Activated naive CD4-positive, alpha-beta T cell treated with anti-CD3 and anti-CD28 coated beads, Interleukin-2, amount 50 U/mL, for 24 hours (primary cell): ENCODE data around the gene HOXB3.

Source experiments
- H3K27ac Mint-ChIP-seq: one replicate; pipeline ENCODE4 v1.8.0; 2021; ENCODE audit warnings: mild to moderate bottlenecking, mixed read lengths
- H3K27me3 Mint-ChIP-seq: one replicate; pipeline ENCODE4 v1.8.0; 2021; ENCODE audit warnings: mixed read lengths
- H3K36me3 Mint-ChIP-seq: one replicate; pipeline ENCODE4 v1.8.0; 2021; ENCODE audit warnings: mixed read lengths
- H3K4me1 Mint-ChIP-seq: one replicate; pipeline ENCODE4 v1.8.0; 2021; ENCODE audit warnings: mixed read lengths
- H3K4me3 Mint-ChIP-seq: one replicate; pipeline ENCODE4 v1.8.0; 2021; ENCODE audit warnings: mild to moderate bottlenecking, mixed read lengths
- H3K9me3 Mint-ChIP-seq: one replicate; pipeline ENCODE4 v1.8.0; 2021; ENCODE audit warnings: mixed read lengths

HOXB3 gene

DNA sequence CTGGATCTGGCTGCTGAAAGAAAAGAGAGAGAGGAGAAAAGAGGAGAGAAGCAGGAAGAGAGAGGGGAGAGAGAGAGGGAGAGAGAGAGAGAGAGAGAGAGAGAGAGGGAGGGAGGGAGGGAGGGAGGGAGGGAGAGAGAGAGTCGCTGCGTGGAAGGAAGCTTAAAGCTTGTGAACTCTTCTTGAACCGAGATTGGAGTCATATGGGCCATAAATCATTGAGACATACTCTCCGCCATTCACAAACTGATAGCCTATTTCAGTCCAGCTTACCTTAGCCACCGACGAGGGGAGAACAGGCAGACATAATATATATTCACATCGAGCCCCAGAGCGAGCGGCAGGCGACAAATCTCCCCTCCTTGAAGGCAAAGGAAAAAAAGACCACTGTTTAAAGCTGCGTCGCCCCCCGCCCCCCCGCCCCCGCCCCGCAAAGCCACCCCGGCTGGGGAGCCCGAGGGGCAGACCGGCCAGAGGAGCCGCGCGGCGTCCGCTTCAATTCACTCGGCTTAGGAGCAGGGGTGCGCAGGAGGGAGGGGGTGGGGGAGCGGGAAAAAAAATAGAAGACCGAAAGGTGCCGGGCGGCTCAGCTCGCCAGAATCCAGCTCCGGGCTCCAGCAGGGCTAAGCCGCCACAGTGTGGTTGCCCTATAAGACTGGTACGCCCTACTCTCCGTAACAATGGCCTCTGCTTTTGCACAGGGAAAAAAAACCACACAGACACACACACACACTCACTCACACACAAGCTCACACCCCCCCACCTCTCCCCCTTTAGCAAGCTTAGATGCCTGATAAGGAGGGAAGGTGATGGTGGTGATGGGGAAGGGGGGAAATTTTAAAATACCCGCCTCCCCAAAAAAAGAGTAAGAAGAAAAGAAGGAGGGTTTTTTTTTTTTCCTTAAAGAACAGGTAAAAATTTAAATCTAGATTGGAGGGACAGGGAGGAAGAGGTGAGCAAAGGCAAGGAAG is 34.5 kb downstream of the HOXB3 start:
- Mint-ChIP-seq H3K4me3 (peak overlapping the region; percentile 89), H3K27ac (peak overlapping the region; percentile 66), H3K36me3 (no peaks in the 10 kb centered on the region), H3K9me3 (no peaks in the 10 kb centered on the region), H3K4me1 (peaks cover 16% of the 10 kb centered on the region), H3K27me3 (peaks cover 1% of the 10 kb centered on the region)

DNA sequence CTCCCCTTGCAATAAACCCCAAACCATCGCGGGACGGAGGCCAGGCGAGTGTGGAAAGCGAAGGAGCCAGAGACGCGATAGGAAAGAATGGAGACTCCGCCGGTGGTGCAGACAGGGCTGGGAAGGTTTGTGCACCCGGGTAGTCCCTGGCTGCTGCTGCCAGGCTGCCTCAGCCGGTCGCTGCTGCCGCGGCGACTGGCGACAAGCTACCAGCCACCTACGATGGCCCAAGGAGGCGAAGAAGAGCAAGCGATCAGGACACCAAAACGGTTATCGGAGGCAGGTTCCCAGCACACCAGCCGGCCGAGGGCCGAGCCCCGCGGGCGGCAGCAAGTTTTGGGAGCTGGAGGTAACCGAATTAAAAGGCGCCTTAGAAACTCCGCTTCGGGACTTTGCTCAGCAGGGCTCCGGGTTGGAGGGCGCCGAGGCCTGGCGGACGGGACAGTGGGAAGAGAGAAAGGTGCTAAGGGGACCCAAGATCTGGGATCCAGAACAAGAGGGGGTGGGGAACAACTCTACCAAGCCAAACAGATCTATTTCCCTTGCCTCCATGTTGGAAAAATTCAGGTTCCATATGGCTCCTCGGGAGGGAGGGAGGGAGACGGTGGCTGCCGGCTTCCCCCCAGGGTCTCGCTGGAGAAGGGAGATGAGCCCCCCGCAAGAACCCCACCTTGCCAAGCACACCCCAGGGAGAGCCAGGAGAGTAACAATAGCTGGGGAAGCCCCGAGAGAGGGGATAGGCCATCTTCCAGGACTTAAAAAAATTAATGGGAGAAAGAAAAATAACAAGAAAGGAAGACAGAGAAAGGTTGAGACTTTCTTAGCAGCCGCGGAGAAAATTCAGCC is 35.4 kb downstream of the HOXB3 start:
- H3K9me3 Mint-ChIP-seq: no peaks in the 10 kb centered on the region
- peaks cover 16% of the 10 kb centered on the region for H3K4me1 Mint-ChIP-seq
- H3K36me3 Mint-ChIP-seq: no peaks in the 10 kb centered on the region
- H3K4me3 Mint-ChIP-seq: peak overlapping the region; percentile 89
- peak overlapping the region; percentile 53 for H3K27ac Mint-ChIP-seq
- H3K27me3 Mint-ChIP-seq: peaks cover 1% of the 10 kb centered on the region

DNA sequence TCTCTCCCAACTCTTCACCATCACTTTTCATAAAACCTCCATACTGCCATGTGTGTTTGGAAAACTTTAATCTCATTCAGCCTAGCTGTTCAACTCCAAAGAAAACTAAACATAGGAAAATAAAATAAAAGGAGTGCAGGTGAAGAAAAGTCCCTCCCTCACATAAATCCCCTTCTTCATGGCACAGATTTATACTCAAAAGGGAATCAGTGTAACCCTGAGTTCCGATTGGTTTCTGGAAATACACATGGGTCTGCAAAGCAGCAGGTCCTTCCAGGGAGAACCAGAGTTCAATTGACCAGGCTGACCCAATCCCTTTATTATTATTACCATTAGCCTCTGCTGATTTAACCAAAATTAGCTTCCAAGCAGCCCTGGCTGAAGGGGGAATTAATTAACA is 36.2 kb downstream of the HOXB3 start:
- Mint-ChIP-seq H3K4me3 (no peak overlapping the region), H3K4me1 (peaks cover 19% of the 10 kb centered on the region), H3K36me3 (no peaks in the 10 kb centered on the region), H3K27me3 (peaks cover 1% of the 10 kb centered on the region), H3K9me3 (no peaks in the 10 kb centered on the region), H3K27ac (no peak overlapping the region)

DNA sequence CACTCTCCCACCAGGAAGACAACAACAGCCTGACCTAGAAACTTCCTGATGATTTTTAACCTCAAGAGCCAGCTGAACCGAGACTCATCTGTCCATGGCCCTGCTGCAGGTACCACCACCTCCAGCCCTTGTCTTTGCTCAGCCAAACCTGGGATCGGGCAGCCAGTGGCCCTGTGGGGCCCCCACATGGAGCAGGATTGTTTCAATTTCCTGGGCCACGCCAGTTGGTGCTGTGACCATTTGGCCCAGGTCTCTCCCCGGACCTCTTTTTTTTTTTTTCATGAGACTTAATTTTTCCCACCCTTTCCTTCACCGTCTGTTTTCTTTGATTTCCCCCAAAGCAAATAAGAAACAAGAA is 36.9 kb downstream of the HOXB3 start:
- Mint-ChIP-seq H3K9me3 (no peaks in the 10 kb centered on the region), H3K4me3 (no peak overlapping the region), H3K27ac (no peak overlapping the region), H3K27me3 (peaks cover 1% of the 10 kb centered on the region), H3K36me3 (no peaks in the 10 kb centered on the region), H3K4me1 (peaks cover 25% of the 10 kb centered on the region)

DNA sequence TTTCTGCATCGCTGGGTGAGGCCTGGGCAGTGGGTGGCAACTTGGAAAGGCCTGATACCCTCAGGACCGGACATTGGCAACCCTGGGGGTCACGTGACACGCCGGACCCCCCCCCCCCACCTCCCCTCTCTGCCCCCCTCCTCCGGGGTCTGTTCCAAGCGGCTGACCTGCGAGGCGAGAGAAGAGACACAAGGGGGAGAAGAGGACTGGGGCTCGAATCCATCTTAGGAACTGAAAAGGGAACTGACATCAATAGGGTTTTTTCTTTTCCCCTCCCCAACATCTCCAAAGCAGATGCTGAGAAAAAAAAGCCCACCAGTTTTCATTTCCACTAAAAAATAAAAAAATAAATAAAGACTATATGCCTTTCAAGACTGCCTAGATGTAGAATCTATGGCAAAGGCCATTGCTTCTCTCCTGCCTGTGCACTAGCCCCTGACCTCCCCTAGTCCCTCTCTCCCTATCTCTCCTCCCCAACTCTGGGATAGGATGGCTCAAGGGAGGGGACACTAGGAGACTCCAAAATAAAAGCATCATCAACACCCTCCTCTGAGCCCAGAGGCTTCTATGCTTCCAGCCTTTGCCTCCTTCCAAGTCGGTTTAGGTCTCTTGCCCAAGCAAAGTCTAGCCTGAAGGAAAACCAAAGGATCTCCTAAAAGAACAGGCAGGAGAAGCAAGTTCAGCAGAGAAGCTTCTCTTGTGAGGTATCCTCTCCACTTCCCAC is 37.4 kb downstream of the HOXB3 start:
- no peaks in the 10 kb centered on the region for H3K9me3 Mint-ChIP-seq
- H3K27me3 Mint-ChIP-seq: peaks cover 1% of the 10 kb centered on the region
- H3K36me3 Mint-ChIP-seq: no peaks in the 10 kb centered on the region
- peaks cover 31% of the 10 kb centered on the region for H3K4me1 Mint-ChIP-seq
- no peak overlapping the region for H3K27ac Mint-ChIP-seq
- no peak overlapping the region for H3K4me3 Mint-ChIP-seq

DNA sequence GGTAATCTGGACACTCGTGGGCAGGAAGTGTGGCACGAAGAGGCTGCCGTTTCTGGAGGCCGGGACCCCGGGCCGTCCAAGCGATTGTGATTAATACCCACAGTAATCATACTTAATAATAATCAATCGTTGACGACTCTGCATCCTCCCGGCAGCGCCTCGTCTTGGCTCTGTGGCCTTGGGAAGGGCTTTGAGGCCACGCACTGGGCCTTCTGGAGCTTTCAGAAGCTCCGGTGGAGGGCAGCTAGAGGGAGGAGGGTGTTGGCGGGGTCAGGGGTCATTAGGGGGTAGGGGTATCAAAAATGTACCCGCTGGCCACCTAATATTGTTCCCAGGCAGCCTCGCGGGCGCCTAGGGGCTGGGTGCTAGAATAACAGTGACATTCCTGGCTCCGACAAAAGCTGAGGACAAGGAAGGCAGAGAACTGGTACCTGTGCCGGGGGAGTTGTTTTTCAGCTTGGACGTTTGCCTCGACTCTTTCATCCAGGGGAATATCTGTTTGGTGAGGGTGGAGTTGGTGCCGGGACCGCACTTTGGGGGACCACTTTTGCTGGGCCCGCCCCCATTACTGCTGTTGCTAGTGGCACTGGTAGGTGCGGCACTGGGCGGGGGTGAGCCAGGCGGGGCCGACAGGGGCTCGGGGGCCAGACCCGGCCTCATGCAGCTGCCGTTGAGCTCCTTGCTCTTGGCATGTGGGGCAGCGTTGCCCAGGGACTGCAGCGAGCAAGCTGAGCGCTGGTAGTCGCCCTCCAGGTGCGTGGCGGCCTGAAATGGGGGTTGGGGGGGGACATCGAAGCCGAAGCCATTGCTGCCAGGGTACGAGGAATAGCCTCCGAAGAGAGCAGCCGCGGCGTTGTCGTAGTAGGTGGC is 38.2 kb downstream of the HOXB3 start:
- peaks cover 1% of the 10 kb centered on the region for H3K27me3 Mint-ChIP-seq

DNA sequence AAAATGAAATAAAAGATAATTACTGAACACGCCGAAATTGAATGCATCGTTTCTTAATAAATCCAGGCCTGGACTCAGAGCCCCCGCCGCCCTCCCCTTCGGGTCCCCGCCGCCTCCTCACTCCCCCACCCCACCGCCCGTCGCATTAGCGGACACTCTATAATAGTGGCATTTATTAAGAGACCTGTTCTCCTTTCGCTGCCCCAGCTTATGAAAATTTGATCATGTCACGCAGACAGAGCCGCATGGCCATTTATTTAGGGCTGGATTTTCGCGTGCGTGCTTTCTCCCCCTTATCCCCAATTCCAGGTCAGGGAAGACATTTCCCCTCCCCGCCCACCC is 38.9 kb downstream of the HOXB3 start:
- H3K27me3 Mint-ChIP-seq: peaks cover 1% of the 10 kb centered on the region
- H3K4me3 Mint-ChIP-seq: no peak overlapping the region
- H3K9me3 Mint-ChIP-seq: no peaks in the 10 kb centered on the region
- H3K36me3 Mint-ChIP-seq: no peaks in the 10 kb centered on the region
- peaks cover 38% of the 10 kb centered on the region for H3K4me1 Mint-ChIP-seq
- H3K27ac Mint-ChIP-seq: no peak overlapping the region

More for the DNA sequence above, 38.2 kb downstream of the HOXB3 start:
- Mint-ChIP-seq H3K36me3 (no peaks in the 10 kb centered on the region), H3K27ac (no peak overlapping the region), H3K9me3 (no peaks in the 10 kb centered on the region), H3K4me1 (peaks cover 36% of the 10 kb centered on the region), H3K4me3 (no peak overlapping the region)

DNA sequence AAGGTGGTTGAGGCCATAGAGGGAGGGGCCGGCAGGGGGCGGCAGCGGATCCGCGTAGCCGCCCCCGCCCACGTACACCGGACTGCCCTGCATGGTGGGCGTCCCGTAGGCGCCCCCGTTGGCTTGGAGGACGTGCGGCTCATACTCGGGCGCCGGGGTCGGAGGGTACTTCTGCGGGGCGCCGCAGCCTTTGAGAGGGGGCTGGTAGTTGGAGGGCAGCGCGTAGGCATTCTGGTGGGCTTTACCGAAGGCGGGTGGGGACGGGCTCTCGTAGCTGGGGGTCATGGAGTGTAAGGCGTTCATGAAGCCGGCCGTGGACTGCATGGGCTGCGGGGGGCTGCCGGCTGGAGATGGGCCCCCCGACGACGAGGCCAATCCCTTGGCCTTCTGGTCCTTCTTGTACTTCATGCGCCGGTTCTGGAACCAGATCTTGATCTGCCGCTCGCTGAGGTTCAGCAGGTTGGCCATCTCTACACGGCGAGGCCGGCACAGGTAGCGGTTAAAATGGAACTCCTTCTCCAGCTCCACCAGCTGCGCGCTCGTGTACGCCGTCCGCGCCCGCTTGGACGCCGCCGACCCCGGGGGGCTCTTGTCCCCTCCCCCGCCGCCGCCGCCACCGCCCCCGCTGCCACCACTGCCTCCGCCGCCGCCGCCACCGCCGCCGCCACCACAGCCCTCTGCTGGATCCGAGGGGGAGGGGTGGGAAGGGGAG is 39.4 kb downstream of the HOXB3 start:
- peaks cover 38% of the 10 kb centered on the region for H3K4me1 Mint-ChIP-seq
- no peak overlapping the region for H3K4me3 Mint-ChIP-seq
- no peaks in the 10 kb centered on the region for H3K9me3 Mint-ChIP-seq
- no peaks in the 10 kb centered on the region for H3K36me3 Mint-ChIP-seq
- H3K27ac Mint-ChIP-seq: no peak overlapping the region
- peaks cover 1% of the 10 kb centered on the region for H3K27me3 Mint-ChIP-seq

DNA sequence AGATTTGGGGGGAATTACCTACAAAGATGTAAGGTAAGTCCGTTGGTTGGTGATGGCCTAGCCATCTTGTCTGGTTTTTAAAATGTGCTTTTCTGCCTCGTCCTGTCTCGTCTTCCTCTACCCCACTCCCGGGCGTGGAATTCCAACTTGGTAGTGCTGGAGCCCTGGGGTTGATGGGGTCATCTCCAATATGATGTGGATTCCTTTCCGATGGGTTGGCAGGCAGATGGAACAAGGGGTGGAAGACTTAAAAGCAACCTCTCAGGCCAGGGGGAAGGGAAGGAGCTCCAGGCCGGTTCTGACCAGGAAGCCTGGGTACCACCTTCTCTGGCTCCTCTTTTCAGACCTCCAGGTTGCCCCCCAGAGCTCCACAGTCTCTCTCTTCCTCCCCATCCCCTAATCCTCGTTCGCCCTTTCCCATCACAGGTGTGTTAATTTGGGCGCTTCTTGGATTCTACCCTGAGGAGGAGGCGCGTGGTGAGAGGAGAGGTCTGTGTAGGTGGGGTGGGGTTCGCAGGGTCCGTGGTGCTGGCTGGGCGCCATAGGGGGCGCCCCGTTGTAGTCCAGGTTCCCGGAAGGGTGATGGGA is 40.0 kb downstream of the HOXB3 start:
- H3K4me3 Mint-ChIP-seq: no peak overlapping the region
- no peak overlapping the region for H3K27ac Mint-ChIP-seq
- peaks cover 39% of the 10 kb centered on the region for H3K4me1 Mint-ChIP-seq
- no peaks in the 10 kb centered on the region for H3K9me3 Mint-ChIP-seq
- no peaks in the 10 kb centered on the region for H3K36me3 Mint-ChIP-seq
- peaks cover under 1% of the 10 kb centered on the region for H3K27me3 Mint-ChIP-seq

DNA sequence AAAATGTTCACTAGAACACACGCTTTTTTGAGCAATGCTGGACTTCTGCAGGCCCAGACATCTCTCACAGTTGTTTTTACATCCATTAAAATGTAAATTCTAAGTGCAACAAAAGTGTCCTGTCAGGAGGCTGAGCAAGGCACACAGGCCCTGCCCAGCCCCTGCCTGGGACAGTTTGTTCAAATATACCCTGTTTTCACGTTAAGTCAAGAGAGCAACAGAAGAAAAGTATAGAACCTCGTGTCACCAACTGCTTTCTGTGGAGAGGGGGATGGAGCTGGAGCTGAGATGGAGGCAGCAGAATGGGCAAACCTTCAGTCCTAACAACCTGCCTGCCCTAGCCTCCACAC is 40.8 kb downstream of the HOXB3 start:
- Mint-ChIP-seq H3K27me3 (no peaks in the 10 kb centered on the region), H3K4me1 (peaks cover 44% of the 10 kb centered on the region), H3K9me3 (no peaks in the 10 kb centered on the region), H3K27ac (no peak overlapping the region), H3K4me3 (no peak overlapping the region), H3K36me3 (no peaks in the 10 kb centered on the region)

DNA sequence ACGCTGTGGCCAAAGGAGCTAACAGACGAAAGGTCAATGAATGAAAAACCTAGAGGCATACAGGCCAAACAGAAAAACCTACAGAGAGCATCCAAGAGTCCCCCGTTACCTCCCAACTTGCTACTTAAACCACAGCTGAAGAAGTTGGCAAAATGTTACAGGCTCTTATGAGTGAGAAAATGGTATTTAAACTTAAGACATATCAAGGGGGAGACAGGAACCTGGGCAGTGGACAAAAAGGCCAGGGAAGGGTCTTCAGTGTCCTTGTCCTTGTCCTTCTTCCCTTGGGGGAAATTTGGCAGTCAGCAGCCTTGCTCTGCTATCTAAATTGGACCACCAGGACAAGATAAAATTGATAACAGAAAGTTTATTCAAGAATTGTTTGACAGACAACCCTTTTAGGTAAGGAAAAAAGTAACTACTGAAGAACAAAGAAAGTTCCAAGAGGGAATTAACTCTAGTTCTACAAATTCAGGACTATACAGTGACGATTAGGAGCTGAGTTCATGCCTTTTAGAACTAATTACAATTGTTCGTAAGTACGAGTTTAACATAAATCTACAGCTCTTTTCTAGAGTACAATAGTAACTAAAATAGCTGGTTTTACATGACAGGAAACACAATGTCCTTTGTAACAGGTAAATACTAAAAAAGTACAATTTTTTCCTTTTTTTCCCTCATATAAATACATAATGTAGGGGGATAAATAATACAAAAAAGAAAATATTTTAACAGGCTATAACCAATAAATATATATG is 41.3 kb downstream of the HOXB3 start:
- H3K4me3 Mint-ChIP-seq: peak overlapping the region; percentile 79
- no peaks in the 10 kb centered on the region for H3K36me3 Mint-ChIP-seq
- H3K27me3 Mint-ChIP-seq: no peaks in the 10 kb centered on the region
- H3K4me1 Mint-ChIP-seq: peaks cover 44% of the 10 kb centered on the region
- no peaks in the 10 kb centered on the region for H3K9me3 Mint-ChIP-seq
- H3K27ac Mint-ChIP-seq: peak overlapping the region; percentile 93

DNA sequence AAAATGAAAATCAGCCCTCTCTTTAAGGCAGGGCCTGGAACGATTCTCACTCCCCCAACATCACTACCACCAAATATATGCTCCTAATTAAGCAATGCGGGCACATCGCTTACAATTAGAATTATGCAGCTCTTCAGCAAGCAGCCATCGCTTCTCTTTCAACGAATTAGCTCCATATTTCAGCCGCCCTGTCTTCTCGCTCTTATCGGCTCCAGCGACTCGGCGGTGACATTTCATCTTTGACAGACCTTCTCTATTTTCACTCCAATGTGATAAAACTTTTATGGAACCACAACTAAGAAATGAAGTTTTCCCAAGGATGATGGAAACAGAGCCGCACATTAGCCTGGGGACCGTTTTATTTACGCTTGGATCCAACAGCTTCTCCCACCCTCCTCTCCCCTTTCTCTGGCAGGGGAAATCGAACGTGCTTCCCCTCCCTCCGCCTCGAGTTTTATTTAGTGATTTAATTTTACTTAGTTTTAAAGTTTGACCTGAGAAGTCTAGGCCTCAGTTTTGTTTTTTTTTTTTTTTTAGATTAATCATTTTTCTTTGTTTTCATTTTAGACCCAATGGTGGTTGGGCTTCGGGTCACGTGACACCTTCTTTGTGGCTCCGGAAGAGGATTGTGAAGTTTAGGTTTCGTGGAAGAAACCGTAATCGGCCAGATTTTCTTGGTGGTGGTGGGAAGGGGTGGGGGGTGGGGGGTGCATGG is 42.1 kb downstream of the HOXB3 start:
- Mint-ChIP-seq H3K4me1 (peaks cover 44% of the 10 kb centered on the region), H3K27me3 (no peaks in the 10 kb centered on the region), H3K9me3 (no peaks in the 10 kb centered on the region), H3K4me3 (peak overlapping the region; percentile 79), H3K36me3 (no peaks in the 10 kb centered on the region), H3K27ac (peak overlapping the region; percentile 93)
